Activated T-helper 9 cell treated with anti-CD3 and anti-CD28 coated beads, Interleukin-2, amount 50 U/mL, for 16 hours (primary cell): ENCODE measurements around the gene NAV2.
"Not testable (repeated sequence)": the region's sequence is repeated elsewhere in the genome, so short reads cannot be mapped to it uniquely, and the experiment has no call there.

ENCODE experiments used
- DNase-seq: peaks from one replicate; pipeline ENCODE4 v3.0.0-alpha.2; 2020; ENCODE audit warnings: low read depth

The NAV2 gene

GRCh38 chr11:20120134-20120925 is 407.7 kb downstream of the NAV2 start:
- no peak for DNase-seq

- no peak for DNase-seq
Observed at GRCh38 chr11:20122131-20122530, 409.5 kb downstream of the NAV2 start.

GRCh38 chr11:20125927-20126326 is 413.3 kb downstream of the NAV2 start:
- DNase-seq: no peak

GRCh38 chr11:20126724-20127123 is 414.1 kb downstream of the NAV2 start:
- DNase-seq: no peak

- peak; percentile 62 for DNase-seq
Observed at GRCh38 chr11:20127671-20128527, 415.3 kb downstream of the NAV2 start.

- DNase-seq: not testable (repeated sequence)
Observed at GRCh38 chr11:20128528-20128825, 415.8 kb downstream of the NAV2 start.

GRCh38 chr11:20129665-20130064 is 417.0 kb downstream of the NAV2 start:
- DNase-seq: no peak

- DNase-seq: no peak
Observed at GRCh38 chr11:20131788-20132666, 419.4 kb downstream of the NAV2 start.

- no peak for DNase-seq
Observed at GRCh38 chr11:20132667-20133039, 420.0 kb downstream of the NAV2 start.

- DNase-seq: no peak
Observed at GRCh38 chr11:20134991-20135736, 422.5 kb downstream of the NAV2 start.

- DNase-seq: no peak
Observed at GRCh38 chr11:20137637-20138036, 425.0 kb downstream of the NAV2 start.

- no peak for DNase-seq
Observed at GRCh38 chr11:20138707-20139106, 426.1 kb downstream of the NAV2 start.

- DNase-seq: no peak
Observed at GRCh38 chr11:20154381-20154780, 441.7 kb downstream of the NAV2 start.

GRCh38 chr11:20155683-20156279 is 443.1 kb downstream of the NAV2 start:
- no peak for DNase-seq

- peak; percentile 49 for DNase-seq
Observed at GRCh38 chr11:20156280-20156875, 443.7 kb downstream of the NAV2 start.

GRCh38 chr11:20156876-20157613 is 444.4 kb downstream of the NAV2 start:
- no peak for DNase-seq

- no peak for DNase-seq
Observed at GRCh38 chr11:20157728-20158127, 445.1 kb downstream of the NAV2 start.

GRCh38 chr11:20158597-20159257 is 446.1 kb downstream of the NAV2 start:
- no peak for DNase-seq
